Epidermal melanocyte (primary cell): ENCODE results near the gene KIF9.
"Not testable (repeated sequence)": the region's sequence is repeated elsewhere in the genome, so short reads cannot be mapped to it uniquely, and the experiment has no call there.

Experiments used
- DNase-seq: peaks from one replicate; pipeline ENCODE4 v3.0.0; 2011; ENCODE audit warnings: low spot score; ENCODE audit not compliant: insufficient read length

Gene KIF9

GRCh38 chr3:47251085-47251484 lies 31.5 kb downstream of the KIF9 start:
- not testable (repeated sequence) for DNase-seq

GRCh38 chr3:47250309-47251060 lies 32.1 kb downstream of the KIF9 start:
- no peak for DNase-seq

- DNase-seq, result no peak
Observed at GRCh38 chr3:47247131-47248064, 35.2 kb downstream of the KIF9 start.

- no peak for DNase-seq
Observed at GRCh38 chr3:47245271-47245670, 37.3 kb downstream of the KIF9 start.

GRCh38 chr3:47244531-47245100 lies 38.0 kb downstream of the KIF9 start:
- DNase-seq, result no peak

- no peak for DNase-seq
Observed at GRCh38 chr3:47243419-47244147, 39.0 kb downstream of the KIF9 start.

- no peak for DNase-seq
Observed at GRCh38 chr3:47239929-47240328, 42.7 kb downstream of the KIF9 start.

- no peak for DNase-seq
Observed at GRCh38 chr3:47238017-47238416, 44.6 kb downstream of the KIF9 start.

- no peak for DNase-seq
Observed at GRCh38 chr3:47228088-47228487, 54.5 kb downstream of the KIF9 start.

GRCh38 chr3:47227678-47228077 lies 54.9 kb downstream of the KIF9 start:
- DNase-seq, result no peak

GRCh38 chr3:47225310-47225906 lies 57.2 kb downstream of the KIF9 start:
- no peak for DNase-seq

GRCh38 chr3:47223755-47224154 lies 58.8 kb downstream of the KIF9 start:
- no peak for DNase-seq

GRCh38 chr3:47221798-47222197 lies 60.8 kb downstream of the KIF9 start:
- DNase-seq, result no peak

- DNase-seq, result no peak
Observed at GRCh38 chr3:47210863-47211405, 71.7 kb downstream of the KIF9 start.

- not testable (repeated sequence) for DNase-seq
Observed at GRCh38 chr3:47206022-47206421, 76.6 kb downstream of the KIF9 start.

- DNase-seq, result no peak
Observed at GRCh38 chr3:47204875-47205274, 77.7 kb downstream of the KIF9 start.

GRCh38 chr3:47202542-47202941 lies 80.1 kb downstream of the KIF9 start:
- no peak for DNase-seq

GRCh38 chr3:47197287-47197686 lies 85.3 kb downstream of the KIF9 start:
- DNase-seq, result no peak

GRCh38 chr3:47194994-47195393 lies 87.6 kb downstream of the KIF9 start:
- no peak for DNase-seq
